ENCODE measurements around the gene MED12L. TPM values are rescaled to one million over a fixed set of nuclear protein-coding genes. Genes with fewer than 3 reads are reported as not detected.
A peak's percentile ranks its signal among the peaks of the same experiment; 100 is the strongest.

MED12L gene
- total RNA-seq, 1 experiment from 2014 or later: 14.9 TPM

- Histone ChIP-seq H3K4me1 (ENCODE audit: insufficient read depth, low read length) (0 out of 2 replicates have a peak, but pooled peaks cover 6% of the 10 kb centered on the region), H4K20me1 (ENCODE audit: control insufficient read depth, insufficient read depth, insufficient read length) (no peaks in the 10 kb centered on the region), H2BK12ac (ENCODE audit: insufficient read length, low read depth, low read length) (no peak overlapping the region), H2AK5ac (ENCODE audit: insufficient read length, low read length) (no peak overlapping the region), H2BK120ac (ENCODE audit: low read depth, low read length, poor library complexity, severe bottlenecking) (no peak overlapping the region), H4K5ac (ENCODE audit: insufficient read length, low read depth, low read length) (no peak overlapping the region), H2BK5ac (ENCODE audit: insufficient read length, low read length) (no peak overlapping the region), H2AFZ (ENCODE audit: low read length) (no peak overlapping the region), H2BK20ac (ENCODE audit: low read depth, low read length, poor library complexity, severe bottlenecking) (no peak overlapping the region), H3K23ac (ENCODE audit: insufficient read length, low read depth, low read length) (no peak overlapping the region), H3K56ac (ENCODE audit: insufficient read length, low read depth, low read length) (no peak overlapping the region), H3K4me2 (ENCODE audit: insufficient read depth, insufficient read length, low read length) (peak overlapping the region; percentile 86), H2BK15ac (ENCODE audit: low read depth, low read length) (no peak overlapping the region), H3K9ac (ENCODE audit: extremely low read depth, insufficient read length, low read length) (no peak overlapping the region), H3K4ac (ENCODE audit: low read depth, low read length) (no peak overlapping the region), H3K9me3 (ENCODE audit: control insufficient read depth, low read depth, low read length) (no peaks in the 10 kb centered on the region), H3K79me2 (ENCODE audit: insufficient read depth, low read length) (peaks cover 9% of the 10 kb centered on the region; the same call in 1 of the 2 replicates), H3K27me3 (ENCODE audit: insufficient read depth, low read length) (no peaks in the 10 kb centered on the region), H3K79me1 (ENCODE audit: insufficient read depth, low read depth, low read length, poor library complexity, severe bottlenecking) (peaks cover 4% of the 10 kb centered on the region), H4K91ac (ENCODE audit: insufficient read length, low read depth, low read length) (no peak overlapping the region), H3K18ac (ENCODE audit: insufficient read length, low read depth, low read length) (no peak overlapping the region), H3K27ac (ENCODE audit: insufficient read length, low read depth, low read length) (no peak overlapping the region), H3K14ac (ENCODE audit: insufficient read depth, low read length) (no peak overlapping the region), H3K23me2 (ENCODE audit: insufficient read length, low read depth, low read length, poor library complexity, severe bottlenecking) (peaks cover 15% of the 10 kb centered on the region), H4K8ac (replicated peaks; ENCODE audit: insufficient read length, low read depth, low read length) (no peak overlapping the region), H3T11ph (ENCODE audit: low read length) (no peak overlapping the region)
- DNase-seq: no peak
- H3K9me3 Mint-ChIP-seq: no peaks in the 10 kb centered on the region
- H3K27me3 Mint-ChIP-seq (ENCODE audit: low read depth): peaks cover 24% of the 10 kb centered on the region
- H3K4me1 Mint-ChIP-seq: peaks cover 44 to 56% of the 10 kb centered on the region in 2 experiments
- no CpG with 5 or more reads among the region's 2 CpGs for WGBS (ENCODE audit: extremely low coverage, insufficient read length, low lambda C conversion rate)
- peak overlapping the region; percentile 82 to 93 for H3K4me3 Mint-ChIP-seq
- TF ChIP-seq CTCF (conservative IDR thresholded peaks at IDR 0.05): no peak
- peaks cover 0 to 8% (median 2%) of the 10 kb centered on the region in 3 experiments; a peak in 2 of 7 replicates for H3K36me3 Mint-ChIP-seq (ENCODE audit: insufficient read depth in 1 of 3, low read depth in 3 of 3)
- H3K27ac Mint-ChIP-seq: no peak overlapping the region
These were observed 2.2 kb downstream of the MED12L start for GRCh38 chr3:151087648-151088047.

Data from H9 (cell line).